ENCODE results near the gene PSME2.
A peak's percentile ranks its signal among the peaks of the same experiment; 100 is the strongest.

PSME2 gene

GRCh38 chr14:24171422-24172260, 25.2 kb upstream of the PSME2 start, which contains the start of gene REC8:
Gene REC8, plus strand, starts transcription at chr14:24172080. Its CDS starts 473 bp downstream, at chr14:24172553.
- ATAC-seq (peak; percentile 89), DNase-seq (peak; percentile 83 to 88)
- Mint-ChIP-seq H3K9me3 (no peaks in the 10 kb centered on the region), H3K4me1 (peaks cover 44% of the 10 kb centered on the region), H3K27me3 (no peaks in the 10 kb centered on the region), H3K27ac (peak within 1 kb of the TSS; percentile 74 to 92), H3K4me3 (peak within 1 kb of the TSS; percentile 88 to 95)

- Mint-ChIP-seq H3K27me3 (no peaks in the 10 kb centered on the region), H3K27ac (peak overlapping the region; percentile 94 to 97), H3K4me1 (peaks cover 77% of the 10 kb centered on the region), H3K9me3 (no peaks in the 10 kb centered on the region), H3K4me3 (no peak overlapping the region)
- DNase-seq (no peak), ATAC-seq (no peak)
Observed at GRCh38 chr14:24167469-24168114, 21.2 kb upstream of the PSME2 start.

- DNase-seq (no peak), ATAC-seq (no peak)
- Mint-ChIP-seq H3K4me1 (peaks cover 80% of the 10 kb centered on the region), H3K4me3 (peak overlapping the region in 1 of 2 donors; percentile 19), H3K27me3 (no peaks in the 10 kb centered on the region), H3K27ac (peak overlapping the region; percentile 92 to 94), H3K9me3 (no peaks in the 10 kb centered on the region)
Observed at GRCh38 chr14:24165785-24166184, 19.4 kb upstream of the PSME2 start.

GRCh38 chr14:24164518-24164991, 18.1 kb upstream of the PSME2 start:
- H3K4me1 Mint-ChIP-seq = peaks cover 89% of the 10 kb centered on the region
- DNase-seq (no peak), ATAC-seq (no peak)
- H3K27ac Mint-ChIP-seq = peak overlapping the region in 1 of 2 donors; percentile 100
- H3K27me3 Mint-ChIP-seq = no peaks in the 10 kb centered on the region
- no peaks in the 10 kb centered on the region for H3K9me3 Mint-ChIP-seq
- no peak overlapping the region for H3K4me3 Mint-ChIP-seq

- Mint-ChIP-seq H3K27me3 (no peaks in the 10 kb centered on the region), H3K27ac (peak overlapping the region; percentile 100), H3K9me3 (no peaks in the 10 kb centered on the region), H3K4me3 (peak overlapping the region; percentile 96 to 98), H3K4me1 (peaks cover 76% of the 10 kb centered on the region)
- no peak for ATAC-seq
- no peak for DNase-seq
Observed at GRCh38 chr14:24162093-24162492, 15.7 kb upstream of the PSME2 start.

GRCh38 chr14:24160850-24161804, 14.7 kb upstream of the PSME2 start, which contains the start of gene IRF9:
Gene IRF9, plus strand, starts transcription at chr14:24161265. Its CDS starts 880 bp downstream, at chr14:24162145.
- Mint-ChIP-seq H3K27ac (peak within 1 kb of the TSS; percentile 100), H3K4me3 (peak within 1 kb of the TSS; percentile 96 to 98), H3K9me3 (no peaks in the 10 kb centered on the region), H3K27me3 (no peaks in the 10 kb centered on the region), H3K4me1 (peaks cover 67% of the 10 kb centered on the region)
- DNase-seq (peak; percentile 98 to 99), ATAC-seq (peak; percentile 91)

- Mint-ChIP-seq H3K4me1 (peaks cover 60% of the 10 kb centered on the region), H3K27me3 (no peaks in the 10 kb centered on the region), H3K27ac (peak overlapping the region; percentile 100), H3K9me3 (no peaks in the 10 kb centered on the region), H3K4me3 (peak overlapping the region in 1 of 2 donors; percentile 19)
- ATAC-seq (no peak), DNase-seq (no peak)
Observed at GRCh38 chr14:24160499-24160849, 14.1 kb upstream of the PSME2 start.

- Mint-ChIP-seq H3K4me1 (peaks cover 55% of the 10 kb centered on the region), H3K27ac (peak overlapping the region; percentile 100), H3K4me3 (peak overlapping the region in 1 of 2 donors; percentile 19), H3K27me3 (no peaks in the 10 kb centered on the region), H3K9me3 (no peaks in the 10 kb centered on the region)
- no peak for DNase-seq
- no peak for ATAC-seq
Observed at GRCh38 chr14:24159777-24160498, 13.5 kb upstream of the PSME2 start.

GRCh38 chr14:24157331-24157730, 10.9 kb upstream of the PSME2 start:
- Mint-ChIP-seq H3K27ac (peak overlapping the region; percentile 62 to 76), H3K27me3 (no peaks in the 10 kb centered on the region), H3K9me3 (no peaks in the 10 kb centered on the region), H3K4me3 (no peak overlapping the region), H3K4me1 (peaks cover 29% of the 10 kb centered on the region)
- DNase-seq (no peak), ATAC-seq (no peak)

GRCh38 chr14:24156840-24157239, 10.4 kb upstream of the PSME2 start:
- Mint-ChIP-seq H3K4me1 (peaks cover 24% of the 10 kb centered on the region), H3K27ac (peak overlapping the region in 1 of 2 donors; percentile 62), H3K9me3 (no peaks in the 10 kb centered on the region), H3K27me3 (no peaks in the 10 kb centered on the region), H3K4me3 (no peak overlapping the region)
- DNase-seq = no peak
- ATAC-seq = no peak

GRCh38 chr14:24155100-24155499, 8.7 kb upstream of the PSME2 start:
- H3K9me3 Mint-ChIP-seq = no peaks in the 10 kb centered on the region
- DNase-seq (no peak), ATAC-seq (no peak)
- no peaks in the 10 kb centered on the region for H3K27me3 Mint-ChIP-seq
- no peak overlapping the region for H3K4me3 Mint-ChIP-seq
- H3K27ac Mint-ChIP-seq = peak overlapping the region; percentile 7 to 88
- peaks cover 19% of the 10 kb centered on the region for H3K4me1 Mint-ChIP-seq

- no peaks in the 10 kb centered on the region for H3K27me3 Mint-ChIP-seq
- H3K27ac Mint-ChIP-seq = no peak overlapping the region
- H3K9me3 Mint-ChIP-seq = no peaks in the 10 kb centered on the region
- ATAC-seq = no peak
- no peak overlapping the region for H3K4me3 Mint-ChIP-seq
- DNase-seq = no peak
- H3K4me1 Mint-ChIP-seq = peaks cover 37% of the 10 kb centered on the region
Observed at GRCh38 chr14:24151404-24152080, 5.1 kb upstream of the PSME2 start.

- Mint-ChIP-seq H3K4me3 (no peak overlapping the region), H3K27me3 (no peaks in the 10 kb centered on the region), H3K27ac (peak overlapping the region in 1 of 2 donors; percentile 80), H3K4me1 (peaks cover 42% of the 10 kb centered on the region), H3K9me3 (no peaks in the 10 kb centered on the region)
- ATAC-seq (no peak), DNase-seq (no peak)
Observed at GRCh38 chr14:24150993-24151392, 4.6 kb upstream of the PSME2 start.

GRCh38 chr14:24150567-24150966, 4.2 kb upstream of the PSME2 start:
- no peak for ATAC-seq
- no peak for DNase-seq
- no peaks in the 10 kb centered on the region for H3K9me3 Mint-ChIP-seq
- peaks cover 46% of the 10 kb centered on the region for H3K4me1 Mint-ChIP-seq
- no peak overlapping the region for H3K27ac Mint-ChIP-seq
- H3K27me3 Mint-ChIP-seq = no peaks in the 10 kb centered on the region
- H3K4me3 Mint-ChIP-seq = no peak overlapping the region

Measured in stimulated activated naive CD8-positive, alpha-beta T cell treated with anti-CD3 and anti-CD28 coated beads, Interleukin-15, amount 100 ng/mL, for 72 hours (primary cell).